Suprapubic skin (tissue), 4 donors: ENCODE measurements around the gene BRCA2. TPM values are rescaled to one million over a fixed set of nuclear protein-coding genes. Genes with fewer than 3 reads are reported as not detected.

Experiments
- DNase-seq, 2 donors: peaks; one replicate each; pipeline ENCODE4 v3.0.0-alpha.2; 2019; ENCODE audit warnings: low spot score in 2 of 2
- H3K27ac ChIP-seq: fragments of 200-600 bp; sonication (generic); one replicate; pipeline ENCODE4 v1.5.1; 2019
- H3K27me3 ChIP-seq: fragments of 200-600 bp; sonication (generic); one replicate; pipeline ENCODE4 v1.5.1; 2019
- H3K36me3 ChIP-seq: fragments of 200-600 bp; sonication (generic); one replicate; pipeline ENCODE4 v1.5.1; 2019
- H3K4me1 ChIP-seq: fragments of 200-600 bp; sonication (generic); one replicate; pipeline ENCODE4 v1.5.1; 2019
- H3K4me3 ChIP-seq: fragments of 200-600 bp; sonication (generic); one replicate; pipeline ENCODE4 v1.5.1; 2019; ENCODE audit warnings: mild to moderate bottlenecking
- H3K9me3 ChIP-seq: fragments of 200-600 bp; sonication (generic); one replicate; pipeline ENCODE4 v1.5.1; 2019
- CTCF ChIP-seq, 2 donors: fragments of 200-600 bp in 1 of 2; fragments of 450-650 bp in 1 of 2; sonication (generic) in 1 of 2; IDR thresholded peaks; one replicate each; pipeline ENCODE4 v1.5.1; 2016 to 2019; ENCODE audit warnings: antibody characterized with exemption in 2 of 2, mild to moderate bottlenecking in 1 of 2, moderate library complexity in 1 of 2
- EP300 ChIP-seq: sonication (generic); formaldehyde crosslinking; IDR thresholded peaks from one replicate; pipeline ENCODE4 v1.6.1; 2017; ENCODE audit warnings: antibody characterized with exemption
- POLR2A ChIP-seq, 2 donors: fragments of 450-650 bp; IDR thresholded peaks; one replicate each; pipeline ENCODE4 v1.6.1; 2017; ENCODE audit warnings: antibody characterized with exemption in 2 of 2, mild to moderate bottlenecking in 2 of 2, moderate library complexity in 2 of 2
- POLR2AphosphoS5 ChIP-seq, 3 donors: sonication (generic); formaldehyde crosslinking; IDR thresholded peaks; one replicate each; pipeline ENCODE4 v1.6.1; 2017; ENCODE audit warnings: antibody characterized with exemption in 3 of 3
- WGBS: methylation state at CpG from one replicate; pipeline ENCODE4 v1.1.5; 2018; 5-methylcytosine and 5-hydroxymethylcytosine counted together
- total RNA-seq, 4 donors: library from RNA; depleted of rRNA; stranded (reverse); fragments of >200 nt; gene quantifications; one replicate each; pipeline ENCODE4 v1.1.0, GENCODE V29; 2016

BRCA2 gene
- total RNA-seq, 4 donors from 2014 or later, result 1.5 to 5.6 (median 2.0) TPM

- no peak overlapping the region for H3K4me3 ChIP-seq
Measured at GRCh38 chr13:32445461-32445860, 130.2 kb downstream of the BRCA2 start.

GRCh38 chr13:32446220-32446619 lies 130.9 kb downstream of the BRCA2 start:
- H3K4me1 ChIP-seq, result no peaks in the 10 kb centered on the region
- H3K4me3 ChIP-seq, result no peak overlapping the region
- DNase-seq, result no peak
- H3K9me3 ChIP-seq, result no peaks in the 10 kb centered on the region
- no peak overlapping the region for H3K27ac ChIP-seq
- no peak for TF ChIP-seq POLR2AphosphoS5 (IDR thresholded peaks at IDR 0.05)
- TF ChIP-seq POLR2A (IDR thresholded peaks at IDR 0.05), result no peak
- TF ChIP-seq CTCF (IDR thresholded peaks at IDR 0.05), result no peak
- TF ChIP-seq EP300, result no peak
- 100% methylated on average over 3 of the region's 3 CpGs for WGBS
- no peaks in the 10 kb centered on the region for H3K36me3 ChIP-seq
- no peaks in the 10 kb centered on the region for H3K27me3 ChIP-seq

More at GRCh38 chr13:32445461-32445860, 130.2 kb downstream of the BRCA2 start:
- H3K27me3 ChIP-seq, result no peaks in the 10 kb centered on the region
- no peak for DNase-seq
- H3K36me3 ChIP-seq, result no peaks in the 10 kb centered on the region
- no peaks in the 10 kb centered on the region for H3K9me3 ChIP-seq
- no peak for TF ChIP-seq EP300
- 94% methylated on average over 2 of the region's 2 CpGs for WGBS
- no peak overlapping the region for H3K27ac ChIP-seq
- no peaks in the 10 kb centered on the region for H3K4me1 ChIP-seq

- no peak for DNase-seq
- Histone ChIP-seq H3K4me3 (no peak overlapping the region), H3K27ac (no peak overlapping the region), H3K27me3 (no peaks in the 10 kb centered on the region), H3K4me1 (no peaks in the 10 kb centered on the region), H3K9me3 (no peaks in the 10 kb centered on the region), H3K36me3 (no peaks in the 10 kb centered on the region)
- WGBS, result 86% methylated on average over 2 of the region's 2 CpGs
- TF ChIP-seq POLR2AphosphoS5 (IDR thresholded peaks at IDR 0.05), result no peak
- TF ChIP-seq CTCF (IDR thresholded peaks at IDR 0.05), result no peak
- no peak for TF ChIP-seq POLR2A (IDR thresholded peaks at IDR 0.05)
- TF ChIP-seq EP300, result no peak
Measured at GRCh38 chr13:32446773-32447465, 131.6 kb downstream of the BRCA2 start.

GRCh38 chr13:32447894-32448623 lies 132.8 kb downstream of the BRCA2 start:
- no peak overlapping the region for H3K4me3 ChIP-seq
- no peaks in the 10 kb centered on the region for H3K4me1 ChIP-seq
- H3K36me3 ChIP-seq, result no peaks in the 10 kb centered on the region
- H3K9me3 ChIP-seq, result no peaks in the 10 kb centered on the region
- H3K27ac ChIP-seq, result no peak overlapping the region
- TF ChIP-seq POLR2A (IDR thresholded peaks at IDR 0.05) (no peak), EP300 (no peak), POLR2AphosphoS5 (IDR thresholded peaks at IDR 0.05) (no peak), CTCF (IDR thresholded peaks at IDR 0.05) (no peak)
- no peak for DNase-seq
- H3K27me3 ChIP-seq, result no peaks in the 10 kb centered on the region

GRCh38 chr13:32448972-32449371 lies 133.7 kb downstream of the BRCA2 start:
- Histone ChIP-seq H3K36me3 (no peaks in the 10 kb centered on the region), H3K27me3 (no peaks in the 10 kb centered on the region), H3K27ac (no peak overlapping the region), H3K4me1 (no peaks in the 10 kb centered on the region), H3K4me3 (no peak overlapping the region), H3K9me3 (no peaks in the 10 kb centered on the region)
- DNase-seq, result no peak
- TF ChIP-seq EP300 (no peak), POLR2AphosphoS5 (IDR thresholded peaks at IDR 0.05) (no peak), POLR2A (IDR thresholded peaks at IDR 0.05) (no peak), CTCF (IDR thresholded peaks at IDR 0.05) (no peak)
- WGBS, result 80% methylated on average over 1 of the region's 1 CpG

Other genes with a start within 250 kb of the BRCA2 start
- gene ZAR1L, start 145 bp upstream of the BRCA2 start, total RNA-seq, result not detected
- gene N4BP2L1, start 112.6 kb downstream of the BRCA2 start, total RNA-seq, result 10 to 100 TPM; 31.3 to 71.5 (median 34.6) TPM
- gene N4BP2L2, start 223.3 kb downstream of the BRCA2 start, total RNA-seq, result 100 to 1,000 TPM in 3 of 4 donors, 10 to 100 TPM in 1; 79.8 to 722 (median 131) TPM